Measurements from ENCODE around the gene CR1.

CR1 gene

GRCh38 chr1:207504438-207504837 lies 8.5 kb downstream of the CR1 start:
- DNase-seq (ENCODE audit: low spot score), result no peak
- Histone ChIP-seq H3K4ac (ENCODE audit: low read length) (no peak overlapping the region), H3K36me3 (replicated peaks in 1 of 2; ENCODE audit: control insufficient read depth in 2 of 2, insufficient read depth in 2 of 2, low read length in 2 of 2) (no peaks in the 10 kb centered on the region), H3K4me3 (ENCODE audit: low read length in 2 of 2) (no peak overlapping the region), H4K91ac (ENCODE audit: low read depth, low read length, poor library complexity) (no peak overlapping the region), H3K4me1 (ENCODE audit: control insufficient read depth in 2 of 2, insufficient read depth in 1 of 2, low read depth in 1 of 2, low read length in 2 of 2) (no peaks in the 10 kb centered on the region), H2BK5ac (ENCODE audit: low read length) (no peak overlapping the region), H2BK120ac (ENCODE audit: low read depth, low read length) (no peak overlapping the region), H3K14ac (ENCODE audit: low read length) (no peak overlapping the region), H2BK12ac (ENCODE audit: low read length) (no peak overlapping the region), H3K4me2 (ENCODE audit: insufficient read depth, low read length, poor library complexity, severe bottlenecking) (no peak overlapping the region), H3K27me3 (ENCODE audit: control insufficient read depth in 3 of 3, insufficient read depth in 3 of 3, low read depth in 1 of 3, low read length in 3 of 3) (peaks cover 0 to 14% (median 0%) of the 10 kb centered on the region in 3 experiments), H3K79me1 (ENCODE audit: low read depth, low read length) (no peaks in the 10 kb centered on the region), H3K23ac (ENCODE audit: low read depth, low read length, poor library complexity) (no peak overlapping the region), H2BK15ac (ENCODE audit: low read length) (no peak overlapping the region), H3K9me3 (replicated peaks in 1 of 2; ENCODE audit: control insufficient read depth in 2 of 2, insufficient read depth in 1 of 2, low read depth in 1 of 2, low read length in 2 of 2) (no peaks in the 10 kb centered on the region), H4K8ac (ENCODE audit: low read depth, low read length) (no peak overlapping the region), H3K18ac (ENCODE audit: low read length) (no peak overlapping the region), H2AK5ac (ENCODE audit: low read depth, low read length) (no peak overlapping the region), H3K27ac (replicated peaks; ENCODE audit: low read length) (no peak overlapping the region), H2AFZ (ENCODE audit: low read length) (no peak overlapping the region), H3K9ac (ENCODE audit: low read depth, low read length, poor library complexity) (no peak overlapping the region)

GRCh38 chr1:207510444-207510843 lies 14.5 kb downstream of the CR1 start:
- H3K9ac ChIP-seq (ENCODE audit: low read depth, low read length, poor library complexity), result no peak overlapping the region
- H3K36me3 ChIP-seq (replicated peaks in 1 of 2; ENCODE audit: control insufficient read depth in 2 of 2, insufficient read depth in 2 of 2, low read length in 2 of 2), result no peaks in the 10 kb centered on the region
- no peaks in the 10 kb centered on the region for H3K4me1 ChIP-seq (ENCODE audit: control insufficient read depth in 2 of 2, insufficient read depth in 1 of 2, low read depth in 1 of 2, low read length in 2 of 2)
- no peak overlapping the region for H3K27ac ChIP-seq (replicated peaks; ENCODE audit: low read length)
- no peak overlapping the region for H3K23ac ChIP-seq (ENCODE audit: low read depth, low read length, poor library complexity)
- no peak overlapping the region for H3K4me2 ChIP-seq (ENCODE audit: insufficient read depth, low read length, poor library complexity, severe bottlenecking)
- H3K14ac ChIP-seq (ENCODE audit: low read length), result no peak overlapping the region
- no peak overlapping the region for H3K4me3 ChIP-seq (ENCODE audit: low read length in 2 of 2)
- no peak overlapping the region for H2BK120ac ChIP-seq (ENCODE audit: low read depth, low read length)
- H2BK15ac ChIP-seq (ENCODE audit: low read length), result no peak overlapping the region
- H2BK12ac ChIP-seq (ENCODE audit: low read length), result no peak overlapping the region
- H3K27me3 ChIP-seq (ENCODE audit: control insufficient read depth in 3 of 3, insufficient read depth in 3 of 3, low read depth in 1 of 3, low read length in 3 of 3), result no peaks in the 10 kb centered on the region
- no peak overlapping the region for H2AK5ac ChIP-seq (ENCODE audit: low read depth, low read length)
- H4K91ac ChIP-seq (ENCODE audit: low read depth, low read length, poor library complexity), result no peak overlapping the region
- no peak overlapping the region for H2BK5ac ChIP-seq (ENCODE audit: low read length)
- no peaks in the 10 kb centered on the region for H3K9me3 ChIP-seq (replicated peaks in 1 of 2; ENCODE audit: control insufficient read depth in 2 of 2, insufficient read depth in 1 of 2, low read depth in 1 of 2, low read length in 2 of 2)
- no CpG with 5 or more reads among the region's 1 CpG for WGBS, 2 donors (ENCODE audit: extremely low coverage in 2 of 2, insufficient read length in 2 of 2, insufficient replicate concordance in 1 of 2)
- H2AFZ ChIP-seq (ENCODE audit: low read length), result no peak overlapping the region
- no peak overlapping the region for H4K8ac ChIP-seq (ENCODE audit: low read depth, low read length)
- no peak overlapping the region for H3K18ac ChIP-seq (ENCODE audit: low read length)
- no peak for DNase-seq (ENCODE audit: low spot score)
- H3K79me1 ChIP-seq (ENCODE audit: low read depth, low read length), result no peaks in the 10 kb centered on the region
- H3K4ac ChIP-seq (ENCODE audit: low read length), result no peak overlapping the region

- Histone ChIP-seq H3K4ac (ENCODE audit: low read length) (no peak overlapping the region), H3K79me1 (ENCODE audit: low read depth, low read length) (no peaks in the 10 kb centered on the region), H4K91ac (ENCODE audit: low read depth, low read length, poor library complexity) (no peak overlapping the region), H3K27me3 (ENCODE audit: control insufficient read depth in 3 of 3, insufficient read depth in 3 of 3, low read depth in 1 of 3, low read length in 3 of 3) (no peaks in the 10 kb centered on the region), H3K4me3 (ENCODE audit: low read length in 2 of 2) (no peak overlapping the region), H3K14ac (ENCODE audit: low read length) (no peak overlapping the region), H3K4me1 (ENCODE audit: control insufficient read depth in 2 of 2, insufficient read depth in 1 of 2, low read depth in 1 of 2, low read length in 2 of 2) (no peaks in the 10 kb centered on the region), H3K36me3 (replicated peaks in 1 of 2; ENCODE audit: control insufficient read depth in 2 of 2, insufficient read depth in 2 of 2, low read length in 2 of 2) (no peaks in the 10 kb centered on the region), H2BK15ac (ENCODE audit: low read length) (no peak overlapping the region), H3K4me2 (ENCODE audit: insufficient read depth, low read length, poor library complexity, severe bottlenecking) (no peak overlapping the region), H4K8ac (ENCODE audit: low read depth, low read length) (no peak overlapping the region), H3K9me3 (replicated peaks in 1 of 2; ENCODE audit: control insufficient read depth in 2 of 2, insufficient read depth in 1 of 2, low read depth in 1 of 2, low read length in 2 of 2) (no peaks in the 10 kb centered on the region), H3K27ac (replicated peaks; ENCODE audit: low read length) (no peak overlapping the region), H2BK5ac (ENCODE audit: low read length) (no peak overlapping the region), H2BK120ac (ENCODE audit: low read depth, low read length) (no peak overlapping the region), H3K18ac (ENCODE audit: low read length) (no peak overlapping the region), H3K23ac (ENCODE audit: low read depth, low read length, poor library complexity) (no peak overlapping the region), H2BK12ac (ENCODE audit: low read length) (no peak overlapping the region), H2AFZ (ENCODE audit: low read length) (no peak overlapping the region), H3K9ac (ENCODE audit: low read depth, low read length, poor library complexity) (no peak overlapping the region), H2AK5ac (ENCODE audit: low read depth, low read length) (no peak overlapping the region)
- DNase-seq (ENCODE audit: low spot score), result no peak
- WGBS, 2 donors (ENCODE audit: extremely low coverage in 2 of 2, insufficient read length in 2 of 2, insufficient replicate concordance in 1 of 2), result no CpG with 5 or more reads among the region's 13 CpGs
Observed at GRCh38 chr1:207514890-207515289, 18.9 kb downstream of the CR1 start.

GRCh38 chr1:207516729-207517128 lies 20.8 kb downstream of the CR1 start:
- no peak overlapping the region for H2BK12ac ChIP-seq (ENCODE audit: low read length)
- no peak overlapping the region for H3K18ac ChIP-seq (ENCODE audit: low read length)
- no peak overlapping the region for H3K9ac ChIP-seq (ENCODE audit: low read depth, low read length, poor library complexity)
- no peak overlapping the region for H2BK5ac ChIP-seq (ENCODE audit: low read length)
- no peaks in the 10 kb centered on the region for H3K9me3 ChIP-seq (replicated peaks in 1 of 2; ENCODE audit: control insufficient read depth in 2 of 2, insufficient read depth in 1 of 2, low read depth in 1 of 2, low read length in 2 of 2)
- H2AK5ac ChIP-seq (ENCODE audit: low read depth, low read length), result no peak overlapping the region
- H3K27ac ChIP-seq (replicated peaks; ENCODE audit: low read length), result no peak overlapping the region
- no peak overlapping the region for H3K4ac ChIP-seq (ENCODE audit: low read length)
- no peak overlapping the region for H3K23ac ChIP-seq (ENCODE audit: low read depth, low read length, poor library complexity)
- H3K79me1 ChIP-seq (ENCODE audit: low read depth, low read length), result no peaks in the 10 kb centered on the region
- H3K36me3 ChIP-seq (replicated peaks in 1 of 2; ENCODE audit: control insufficient read depth in 2 of 2, insufficient read depth in 2 of 2, low read length in 2 of 2), result no peaks in the 10 kb centered on the region
- no peak overlapping the region for H3K4me2 ChIP-seq (ENCODE audit: insufficient read depth, low read length, poor library complexity, severe bottlenecking)
- H3K4me3 ChIP-seq (ENCODE audit: low read length in 2 of 2), result no peak overlapping the region
- no peak overlapping the region for H4K91ac ChIP-seq (ENCODE audit: low read depth, low read length, poor library complexity)
- H4K8ac ChIP-seq (ENCODE audit: low read depth, low read length), result no peak overlapping the region
- H2BK120ac ChIP-seq (ENCODE audit: low read depth, low read length), result no peak overlapping the region
- H2BK15ac ChIP-seq (ENCODE audit: low read length), result no peak overlapping the region
- H2AFZ ChIP-seq (ENCODE audit: low read length), result no peak overlapping the region
- no peaks in the 10 kb centered on the region for H3K4me1 ChIP-seq (ENCODE audit: control insufficient read depth in 2 of 2, insufficient read depth in 1 of 2, low read depth in 1 of 2, low read length in 2 of 2)
- no peaks in the 10 kb centered on the region for H3K27me3 ChIP-seq (ENCODE audit: control insufficient read depth in 3 of 3, insufficient read depth in 3 of 3, low read depth in 1 of 3, low read length in 3 of 3)
- H3K14ac ChIP-seq (ENCODE audit: low read length), result no peak overlapping the region
- DNase-seq (ENCODE audit: low spot score), result no peak
